Lower lobe of right lung (tissue), 2 donors: ENCODE results near the gene SEC61B. TPM values are rescaled to one million over a fixed set of nuclear protein-coding genes. Genes with fewer than 3 reads are reported as not detected.
A peak's percentile ranks its signal among the peaks of the same experiment; 100 is the strongest.

ENCODE experiments used
- ATAC-seq, 2 donors: fragments of 200-7000 bp; cut with Tn5 transposase; one replicate each; pipeline ENCODE4 v1.9.1; 2020 to 2022; ENCODE audit warnings: mild to moderate bottlenecking in 2 of 2, moderate library complexity in 2 of 2
- DNase-seq: peaks from one replicate; pipeline ENCODE4 v3.0.0-alpha.2; 2020
- H3K27ac ChIP-seq: fragments of 200-600 bp; one replicate; pipeline ENCODE4 v1.8.0; 2022
- H3K27me3 ChIP-seq: fragments of 200-600 bp; one replicate; pipeline ENCODE4 v1.8.0; 2022; ENCODE audit warnings: low read depth
- H3K36me3 ChIP-seq: fragments of 200-600 bp; one replicate; pipeline ENCODE4 v1.8.0; 2022; ENCODE audit warnings: mild to moderate bottlenecking
- H3K4me1 ChIP-seq: fragments of 200-600 bp; one replicate; pipeline ENCODE4 v1.8.0; 2022
- H3K4me3 ChIP-seq: fragments of 200-600 bp; one replicate; pipeline ENCODE4 v1.8.0; 2022; ENCODE audit warnings: mild to moderate bottlenecking
- H3K9me3 ChIP-seq: fragments of 200-600 bp; one replicate; pipeline ENCODE4 v1.8.0; 2022
- CTCF ChIP-seq: fragments of 200-600 bp; IDR thresholded peaks from one replicate; pipeline ENCODE4 v1.8.0; 2022; ENCODE audit warnings: antibody characterized with exemption, mild to moderate bottlenecking
- intact Hi-C: fragments of 100-400 bp; cut with DNase I; formaldehyde crosslinking; loops from one replicate; pipeline ENCODE4 v1.11.0; 2022
- total RNA-seq: library from RNA; stranded (reverse); fragmentation: NEBNext Ultra II Directional; extraction: Animal tissue kit (Norgen Biotek cat#: 25700); gene quantifications from one replicate; pipeline ENCODE4 v1.2.1, GENCODE V29; 2021
- donor health status: DM: no; HTN: yes; CAD: no; lungs with severe emphysema.

SEC61B gene
- total RNA-seq, 1 donor from 2014 or later, result 111 TPM

DNA sequence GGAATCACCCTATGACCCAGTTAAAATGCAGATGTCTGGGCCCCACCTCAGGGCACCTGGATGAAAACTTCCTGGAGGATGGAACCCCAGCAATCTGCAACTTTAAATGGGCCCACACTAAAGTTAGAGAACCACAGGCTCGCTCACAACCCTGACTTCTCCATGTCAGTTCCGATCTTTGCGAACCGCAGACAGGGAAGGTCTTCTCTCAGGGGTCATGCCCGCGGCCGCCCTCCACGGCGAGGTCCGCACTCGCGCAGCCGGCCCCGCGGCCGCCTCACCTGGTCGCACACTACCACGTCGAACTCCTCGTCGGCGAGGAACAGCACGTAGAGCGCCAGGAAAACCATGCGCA, 839 bp upstream of the SEC61B start:
- TF ChIP-seq CTCF, result no peak
- no peaks in the 10 kb centered on the region for H3K9me3 ChIP-seq
- DNase-seq, result no peak
- peak overlapping the region; percentile 82 for H3K4me3 ChIP-seq
- ATAC-seq, result no peak
- peaks cover 62% of the 10 kb centered on the region for H3K4me1 ChIP-seq
- H3K27ac ChIP-seq, result peak overlapping the region; percentile 92
- H3K36me3 ChIP-seq, result peaks cover 32% of the 10 kb centered on the region
- no peaks in the 10 kb centered on the region for H3K27me3 ChIP-seq
- intact Hi-C loops, result no loop called here

GRCh38 chr9:99222416-99223270, 561 bp downstream of the SEC61B start:
- ATAC-seq, result peak; percentile 45 to 53
- no peak for TF ChIP-seq CTCF
- H3K36me3 ChIP-seq, result peaks cover 32% of the 10 kb centered on the region
- peaks cover 65% of the 10 kb centered on the region for H3K4me1 ChIP-seq
- no peaks in the 10 kb centered on the region for H3K27me3 ChIP-seq
- peak overlapping the region; percentile 92 for H3K27ac ChIP-seq
- no peak for DNase-seq
- intact Hi-C loops, result no loop called here
- peak overlapping the region; percentile 82 for H3K4me3 ChIP-seq
- no peaks in the 10 kb centered on the region for H3K9me3 ChIP-seq

DNA sequence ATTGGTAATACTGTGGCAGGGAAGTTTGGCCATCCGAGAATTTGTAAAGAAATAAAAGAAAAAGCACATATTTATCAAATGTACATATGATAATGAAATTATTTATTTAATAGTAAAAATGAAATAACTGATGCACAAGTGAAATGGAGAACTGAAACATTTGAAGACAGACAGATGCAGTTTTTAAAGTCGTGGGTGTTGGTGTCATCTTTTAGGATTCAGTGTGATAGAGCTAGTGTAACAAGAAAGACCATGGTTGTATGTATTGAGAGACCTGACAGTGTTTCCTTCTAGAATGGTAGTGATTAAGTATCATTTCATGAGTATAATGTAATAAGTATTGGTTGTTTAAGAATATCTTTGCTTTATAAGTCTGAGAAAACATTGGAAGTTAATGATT, 2.4 kb downstream of the SEC61B start:
- no peak for TF ChIP-seq CTCF
- H3K27me3 ChIP-seq, result no peaks in the 10 kb centered on the region
- peaks cover 38% of the 10 kb centered on the region for H3K36me3 ChIP-seq
- ATAC-seq (no peak), DNase-seq (no peak)
- peaks cover 56% of the 10 kb centered on the region for H3K4me1 ChIP-seq
- intact Hi-C loops, result no loop called here
- no peaks in the 10 kb centered on the region for H3K9me3 ChIP-seq
- H3K27ac ChIP-seq, result no peak overlapping the region
- no peak overlapping the region for H3K4me3 ChIP-seq

GRCh38 chr9:99226054-99226453, 4.0 kb downstream of the SEC61B start:
- peaks cover 40% of the 10 kb centered on the region for H3K4me1 ChIP-seq
- no peak overlapping the region for H3K4me3 ChIP-seq

GRCh38 chr9:99230206-99230605, 8.1 kb downstream of the SEC61B start:
- ATAC-seq (no peak), DNase-seq (no peak)
- no peaks in the 10 kb centered on the region for H3K9me3 ChIP-seq
- H3K36me3 ChIP-seq, result peaks cover 85% of the 10 kb centered on the region
- H3K4me3 ChIP-seq, result no peak overlapping the region
- no peaks in the 10 kb centered on the region for H3K27me3 ChIP-seq
- TF ChIP-seq CTCF, result no peak
- H3K4me1 ChIP-seq, result peaks cover 13% of the 10 kb centered on the region
- H3K27ac ChIP-seq, result no peak overlapping the region
- intact Hi-C loops, result no loop called here

More at GRCh38 chr9:99226054-99226453, 4.0 kb downstream of the SEC61B start:
- no peak for TF ChIP-seq CTCF
- intact Hi-C loops, result no loop called here
- H3K36me3 ChIP-seq, result peaks cover 55% of the 10 kb centered on the region
- no peak overlapping the region for H3K27ac ChIP-seq
- no peak for DNase-seq
- no peak for ATAC-seq
- no peaks in the 10 kb centered on the region for H3K9me3 ChIP-seq
- H3K27me3 ChIP-seq, result no peaks in the 10 kb centered on the region
